ENCODE data around the gene LRRIQ1.

- TF ChIP-seq POLR2A (IDR thresholded peaks at IDR 0.05; ENCODE audit: low read length) (no peak), GATA1 (IDR thresholded peaks at IDR 0.05; ENCODE audit: low read depth, low read length) (no peak)
Measured at GRCh38 chr12:84996759-84997158, 39.4 kb upstream of the LRRIQ1 start.
